GM12864 (cell line): ENCODE results near the gene RALGPS2.

Experiments
- DNase-seq: peaks from one replicate; pipeline ENCODE4 v3.0.0-alpha.2; 2011; ENCODE audit warnings: low read depth
- H3K4me3 ChIP-seq: 2 replicates; pipeline ENCODE4 v1.5.1; 2011; ENCODE audit warnings: mild to moderate bottlenecking, low read depth, low read length, control low read depth
- CTCF ChIP-seq: IDR thresholded peaks from 2 replicates; pipeline ENCODE4 v1.5.1; 2011; ENCODE audit warnings: low read depth, mild to moderate bottlenecking, moderate library complexity, low read length, control low read depth, inconsistent platforms; ENCODE audit errors: missing control alignments

The RALGPS2 gene

GRCh38 chr1:178702146-178702545 lies 22.9 kb upstream of the RALGPS2 start:
- DNase-seq: no peak
- TF ChIP-seq CTCF: no peak
- H3K4me3 ChIP-seq: no peak overlapping the region

GRCh38 chr1:178704833-178705232 lies 20.2 kb upstream of the RALGPS2 start:
- no peak for TF ChIP-seq CTCF
- DNase-seq: no peak
- no peak overlapping the region for H3K4me3 ChIP-seq

GRCh38 chr1:178706432-178706831 lies 18.6 kb upstream of the RALGPS2 start:
- H3K4me3 ChIP-seq: no peak overlapping the region
- no peak for TF ChIP-seq CTCF
- DNase-seq: no peak

GRCh38 chr1:178713259-178713658 lies 11.8 kb upstream of the RALGPS2 start:
- no peak for DNase-seq
- no peak overlapping the region for H3K4me3 ChIP-seq

GRCh38 chr1:178714453-178714852 lies 10.6 kb upstream of the RALGPS2 start:
- TF ChIP-seq CTCF: no peak
- H3K4me3 ChIP-seq: no peak overlapping the region
- no peak for DNase-seq

More at GRCh38 chr1:178713259-178713658, 11.8 kb upstream of the RALGPS2 start:
- TF ChIP-seq CTCF: no peak

GRCh38 chr1:178716111-178716510 lies 8.9 kb upstream of the RALGPS2 start:
- no peak for TF ChIP-seq CTCF
- no peak for DNase-seq

GRCh38 chr1:178718520-178718919 lies 6.5 kb upstream of the RALGPS2 start:
- no peak overlapping the region for H3K4me3 ChIP-seq
- TF ChIP-seq CTCF: no peak
- DNase-seq: no peak

More at GRCh38 chr1:178716111-178716510, 8.9 kb upstream of the RALGPS2 start:
- H3K4me3 ChIP-seq: no peak overlapping the region
